Muscle of back (tissue), 11 donors: Measurements from ENCODE around the gene CEP20. TPM values are rescaled to one million over a fixed set of nuclear protein-coding genes. Genes with fewer than 3 reads are reported as not detected.

ENCODE experiments used
- DNase-seq, 3 donors: peaks; one replicate each; pipeline versions ENCODE4 v3.0.0 to v3.0.0-alpha.2; 2013
- polyA plus RNA-seq, 10 donors: library from polyadenylated mRNA; unstranded; fragments of 120-200 nt; gene quantifications; one replicate each; pipeline ENCODE4 v1.2.1, GENCODE V29; 2013; ENCODE audit not compliant: insufficient read length in 10 of 10

CEP20 gene
- polyA plus RNA-seq, 10 donors, result 20.9 to 28.0 (median 24.7) TPM

- peak in 1 of 3 donors; percentile 61 for DNase-seq
Observed at GRCh38 chr16:15899538-15900100, 11.2 kb upstream of the CEP20 start.

- no peak for DNase-seq
Observed at GRCh38 chr16:15898654-15899053, 10.3 kb upstream of the CEP20 start.

GRCh38 chr16:15897834-15898254 is 9.4 kb upstream of the CEP20 start:
- peak in 1 of 3 donors; percentile 6 for DNase-seq

GRCh38 chr16:15897121-15897780 is 8.8 kb upstream of the CEP20 start:
- DNase-seq, result no peak

- no peak for DNase-seq
Observed at GRCh38 chr16:15894571-15895374, 6.4 kb upstream of the CEP20 start.

GRCh38 chr16:15891508-15891907 is 3.1 kb upstream of the CEP20 start:
- DNase-seq, result no peak

- DNase-seq, result no peak
Observed at GRCh38 chr16:15887283-15887682, 1.1 kb downstream of the CEP20 start.

GRCh38 chr16:15886078-15886477 is 2.3 kb downstream of the CEP20 start:
- no peak for DNase-seq

- DNase-seq, result no peak
Observed at GRCh38 chr16:15885560-15886001, 2.8 kb downstream of the CEP20 start.

GRCh38 chr16:15882563-15882962 is 5.8 kb downstream of the CEP20 start:
- DNase-seq, result no peak

- DNase-seq, result no peak
Observed at GRCh38 chr16:15881794-15882379, 6.5 kb downstream of the CEP20 start.

GRCh38 chr16:15880434-15881308 is 7.7 kb downstream of the CEP20 start:
- DNase-seq, result no peak

GRCh38 chr16:15879255-15879811 is 9.1 kb downstream of the CEP20 start:
- DNase-seq, result peak in 1 of 3 donors; percentile 72

GRCh38 chr16:15876503-15876902 is 11.9 kb downstream of the CEP20 start:
- DNase-seq, result no peak

- peak in 2 of 3 donors; percentile 54 to 65 for DNase-seq
Observed at GRCh38 chr16:15874745-15875314, 13.6 kb downstream of the CEP20 start.

GRCh38 chr16:15873737-15874136 is 14.7 kb downstream of the CEP20 start:
- no peak for DNase-seq

- DNase-seq, result peak in 1 of 3 donors; percentile 46
Observed at GRCh38 chr16:15873301-15873700, 15.1 kb downstream of the CEP20 start.

GRCh38 chr16:15870011-15870410 is 18.4 kb downstream of the CEP20 start:
- no peak for DNase-seq

GRCh38 chr16:15866451-15866850 is 22.0 kb downstream of the CEP20 start:
- no peak for DNase-seq

GRCh38 chr16:15865742-15866141 is 22.7 kb downstream of the CEP20 start:
- DNase-seq, result peak; percentile 49 to 62 (median 57)

- no peak for DNase-seq
Observed at GRCh38 chr16:15864939-15865338, 23.5 kb downstream of the CEP20 start.
